Transverse colon (tissue), 3 donors: ENCODE measurements around the gene TMEM52B.

ENCODE experiments used
- EP300 ChIP-seq: sonication (generic); formaldehyde crosslinking; IDR thresholded peaks from one replicate; pipeline ENCODE4 v1.6.1; 2017; ENCODE audit warnings: antibody characterized with exemption, low read depth
- TF ChIP-seq, protein P1 (sequence below), 5 experiments: fragments of 200-600 bp in 3 of 5; fragments of 450-650 bp in 2 of 5; sonication (generic) in 3 of 5; IDR thresholded peaks; 1 replicate in 2 of 5; 2 replicates in 3 of 5; pipeline ENCODE4 v1.5.1; 2016 to 2017; ENCODE audit warnings: antibody characterized with exemption in 5 of 5, inconsistent platforms in 3 of 5, mild to moderate bottlenecking in 2 of 5, moderate library complexity in 1 of 5

DNA sequence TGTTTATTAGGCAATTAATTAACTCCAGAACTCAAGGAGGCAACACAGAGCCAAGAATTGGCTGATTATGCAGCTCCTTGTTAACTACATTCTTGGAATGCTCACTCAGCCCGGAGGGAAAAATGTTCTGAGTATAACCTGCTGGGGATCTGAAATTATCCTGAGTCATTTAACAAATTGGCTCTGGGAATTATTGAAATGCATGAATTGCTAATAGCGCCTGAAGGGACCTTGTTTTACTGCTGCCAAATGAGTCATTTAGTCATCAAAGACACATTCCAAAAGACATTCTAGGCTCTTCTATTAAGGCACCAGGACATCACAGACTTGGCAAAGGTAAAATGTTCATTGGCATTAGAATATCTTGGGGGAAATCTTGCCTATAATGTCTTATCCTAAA is 13.0 kb downstream of the TMEM52B start:
- no peak for TF ChIP-seq EP300
- TF ChIP-seq, protein P1, sequence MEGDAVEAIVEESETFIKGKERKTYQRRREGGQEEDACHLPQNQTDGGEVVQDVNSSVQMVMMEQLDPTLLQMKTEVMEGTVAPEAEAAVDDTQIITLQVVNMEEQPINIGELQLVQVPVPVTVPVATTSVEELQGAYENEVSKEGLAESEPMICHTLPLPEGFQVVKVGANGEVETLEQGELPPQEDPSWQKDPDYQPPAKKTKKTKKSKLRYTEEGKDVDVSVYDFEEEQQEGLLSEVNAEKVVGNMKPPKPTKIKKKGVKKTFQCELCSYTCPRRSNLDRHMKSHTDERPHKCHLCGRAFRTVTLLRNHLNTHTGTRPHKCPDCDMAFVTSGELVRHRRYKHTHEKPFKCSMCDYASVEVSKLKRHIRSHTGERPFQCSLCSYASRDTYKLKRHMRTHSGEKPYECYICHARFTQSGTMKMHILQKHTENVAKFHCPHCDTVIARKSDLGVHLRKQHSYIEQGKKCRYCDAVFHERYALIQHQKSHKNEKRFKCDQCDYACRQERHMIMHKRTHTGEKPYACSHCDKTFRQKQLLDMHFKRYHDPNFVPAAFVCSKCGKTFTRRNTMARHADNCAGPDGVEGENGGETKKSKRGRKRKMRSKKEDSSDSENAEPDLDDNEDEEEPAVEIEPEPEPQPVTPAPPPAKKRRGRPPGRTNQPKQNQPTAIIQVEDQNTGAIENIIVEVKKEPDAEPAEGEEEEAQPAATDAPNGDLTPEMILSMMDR (IDR thresholded peaks at IDR 0.05), result no peak
